Activated T-cell treated with anti-CD3 and anti-CD28 coated beads for 4 hours (primary cell): ENCODE data around the gene COPZ1.
"Not testable (repeated sequence)": the region's sequence is repeated elsewhere in the genome, so short reads cannot be mapped to it uniquely, and the experiment has no call there.

Experiments
- DNase-seq: peaks from one replicate; pipeline ENCODE4 v3.0.0-alpha.2; 2020

The COPZ1 gene

GRCh38 chr12:54337280-54337842 lies 12.4 kb downstream of the COPZ1 start:
- no peak for DNase-seq

GRCh38 chr12:54337854-54338650 lies 13.1 kb downstream of the COPZ1 start:
- no peak for DNase-seq

DNA sequence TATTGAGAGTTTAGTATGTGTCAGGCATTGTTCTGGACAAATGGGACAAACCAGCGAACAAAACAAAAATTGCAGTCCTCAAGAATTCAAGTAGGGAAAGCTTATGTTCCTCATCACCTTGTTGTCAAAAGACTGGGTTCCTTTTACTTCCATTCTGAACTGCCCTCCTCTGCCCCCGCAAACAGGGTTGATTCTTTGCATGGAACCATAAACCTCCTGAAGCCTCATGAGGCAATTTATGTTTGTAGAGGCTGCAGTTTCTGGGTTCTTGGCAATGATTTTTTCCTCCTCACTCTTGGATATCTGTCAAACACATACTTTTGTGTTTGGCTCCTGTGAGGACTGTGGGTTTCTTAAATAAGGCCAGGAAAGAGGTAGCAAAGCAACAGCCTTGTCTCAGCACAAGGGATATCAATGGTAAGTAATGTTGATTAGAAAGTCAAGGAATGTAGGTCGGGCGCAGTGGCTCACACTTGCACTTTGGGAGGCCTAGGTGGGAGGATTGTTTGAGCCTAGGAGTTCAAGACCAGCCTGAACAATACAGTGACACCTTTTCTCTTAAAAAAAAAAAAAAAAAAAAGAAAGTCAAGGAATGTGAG lies 13.9 kb downstream of the COPZ1 start:
- DNase-seq = no peak

GRCh38 chr12:54340846-54341245 lies 15.9 kb downstream of the COPZ1 start:
- no peak for DNase-seq

GRCh38 chr12:54341378-54342300 lies 16.7 kb downstream of the COPZ1 start:
- DNase-seq = no peak

GRCh38 chr12:54349036-54349435 lies 24.1 kb downstream of the COPZ1 start:
- no peak for DNase-seq

DNA sequence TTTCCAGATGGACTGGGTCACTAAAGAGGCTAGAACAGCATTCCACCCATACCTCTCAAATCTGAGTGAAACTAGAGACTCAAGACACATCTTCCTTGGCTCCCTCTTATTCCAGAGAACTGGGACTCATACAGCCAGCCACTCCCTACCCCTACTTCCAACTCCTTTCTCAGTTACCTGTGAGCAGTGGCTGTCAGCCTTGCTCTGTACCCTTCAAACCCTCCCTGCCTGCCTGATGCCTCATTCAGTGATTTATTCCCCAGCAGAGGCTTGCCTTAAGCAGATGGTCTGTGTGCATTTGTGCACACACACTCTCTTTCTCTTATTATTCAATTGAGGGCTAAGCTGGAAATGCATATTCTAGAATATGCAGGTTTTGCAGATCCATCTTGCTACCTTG lies 24.7 kb downstream of the COPZ1 start:
- no peak for DNase-seq

GRCh38 chr12:54350743-54351142 lies 25.8 kb downstream of the COPZ1 start:
- DNase-seq = no peak

DNA sequence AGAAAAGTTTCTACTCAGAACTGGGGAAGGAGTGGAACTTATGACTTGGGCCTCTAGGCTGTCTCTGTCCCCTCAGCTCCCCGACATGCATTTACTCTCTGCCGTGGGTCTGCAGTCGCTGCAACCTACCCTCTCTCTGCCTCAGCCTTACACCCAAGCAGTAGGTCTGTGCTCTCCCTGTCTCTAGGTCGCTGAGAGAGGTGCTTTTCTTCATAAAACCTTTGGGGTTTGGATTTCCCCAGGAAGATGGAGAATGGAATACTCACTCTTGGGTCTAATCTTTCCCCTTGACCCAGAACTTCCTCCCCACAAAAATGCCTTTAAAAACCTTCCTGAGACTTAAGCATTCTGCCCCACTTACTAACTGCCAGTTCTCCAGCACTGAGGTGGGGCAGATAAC lies 26.4 kb downstream of the COPZ1 start:
- no peak for DNase-seq

GRCh38 chr12:54352022-54352531 lies 27.1 kb downstream of the COPZ1 start:
- peak; percentile 33 for DNase-seq

DNA sequence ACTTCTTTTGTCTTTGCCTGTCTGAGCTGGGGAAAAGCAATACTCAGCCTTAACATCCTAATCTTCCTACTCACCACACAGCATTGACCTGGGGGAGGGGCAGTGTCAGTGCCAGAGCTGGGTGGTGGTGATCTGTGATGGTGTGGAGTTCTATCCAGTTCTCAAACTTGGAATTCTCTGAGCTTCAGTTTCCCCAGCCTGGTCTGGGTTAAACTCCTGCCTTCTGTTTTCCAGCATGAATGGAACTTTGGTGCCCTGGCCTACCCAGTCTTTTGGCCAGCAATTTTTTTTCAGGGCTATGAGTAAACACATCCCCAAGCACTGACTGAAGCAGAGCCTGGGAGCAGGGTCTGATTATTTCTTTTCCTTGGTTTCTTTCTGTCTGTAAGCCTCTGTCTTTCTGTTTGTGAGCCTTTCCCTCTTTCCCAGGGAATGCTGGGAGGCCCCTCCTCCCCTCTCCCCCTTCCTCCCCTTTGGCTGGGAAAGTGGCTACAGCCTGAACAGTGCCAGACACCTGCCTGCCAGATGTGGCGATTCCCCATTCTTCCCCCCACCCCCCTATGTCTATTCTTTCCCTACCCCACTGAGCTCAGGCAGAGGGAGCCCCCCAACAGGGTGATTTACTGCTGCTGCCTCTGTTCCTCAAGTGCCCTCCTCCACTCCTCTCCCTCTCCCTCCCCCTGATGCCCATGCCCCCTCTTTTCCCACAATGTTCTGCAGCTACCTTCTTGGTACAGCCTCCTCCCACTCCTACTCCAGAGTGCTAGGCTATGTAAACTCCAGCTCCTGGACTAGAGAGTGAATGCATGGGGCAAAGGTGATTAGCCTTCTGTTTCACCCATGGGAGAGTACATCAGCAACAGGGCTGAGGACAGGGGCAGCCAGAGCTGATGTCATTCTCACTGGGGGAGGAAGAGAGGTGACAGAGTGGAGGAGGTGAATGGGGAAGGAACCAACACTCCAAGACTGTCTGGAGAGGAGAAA lies 28.3 kb downstream of the COPZ1 start:
- DNase-seq = no peak

- DNase-seq = not testable (repeated sequence)
Measured at GRCh38 chr12:54354271-54354670, 29.3 kb downstream of the COPZ1 start.

DNA sequence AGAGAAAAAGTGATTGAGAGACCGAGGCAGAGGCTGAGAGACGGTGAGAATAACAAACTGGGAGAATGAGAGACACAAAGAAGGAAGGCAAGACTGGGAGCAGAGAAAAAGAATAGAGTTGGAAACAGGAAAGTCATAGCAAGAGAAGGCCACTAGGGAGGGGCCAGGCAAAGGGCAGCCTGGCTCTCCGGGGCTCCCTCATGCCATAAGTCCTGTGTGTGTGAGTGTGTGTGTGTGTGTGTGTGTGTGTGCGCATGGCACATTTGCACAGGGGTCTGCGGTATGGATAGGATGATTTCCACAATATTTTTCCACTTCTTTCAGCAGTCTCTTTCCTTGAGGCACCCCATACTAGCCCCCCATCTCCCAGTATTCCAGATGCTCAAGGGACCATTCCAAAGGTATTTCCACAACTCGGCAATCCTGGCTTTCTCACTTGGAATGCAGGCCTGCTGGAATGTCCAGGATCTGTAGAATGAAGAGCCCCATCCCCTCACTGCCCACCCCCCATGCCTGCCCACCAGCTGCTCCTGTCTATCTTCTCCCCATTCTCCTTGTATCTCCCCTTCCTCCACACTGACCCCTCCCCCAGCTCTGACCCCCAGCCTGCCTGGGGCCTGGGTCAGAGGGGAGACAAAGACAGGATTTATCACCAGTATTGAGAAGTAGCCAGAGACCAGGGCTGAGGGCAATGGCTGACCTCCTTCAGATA lies 30.3 kb downstream of the COPZ1 start:
- no peak for DNase-seq

DNA sequence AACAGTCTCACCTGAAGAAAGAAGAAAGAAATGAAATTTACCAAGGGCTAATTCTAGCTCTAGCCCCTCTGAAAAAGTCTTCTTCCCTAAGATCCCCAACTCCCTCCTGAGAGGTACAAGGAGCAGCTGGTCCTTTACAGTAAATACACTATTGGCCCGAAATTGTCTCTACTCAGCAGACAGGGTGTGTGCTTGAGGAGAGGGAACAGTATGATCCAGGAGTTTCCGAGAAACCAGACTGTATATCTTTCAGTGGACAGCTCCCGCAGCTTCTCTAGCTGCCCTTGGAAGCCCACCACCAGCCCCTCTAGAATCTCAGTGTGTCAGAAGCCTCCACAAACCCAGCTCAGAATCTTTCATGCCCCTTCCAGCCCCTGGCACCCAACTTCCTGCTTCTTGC lies 31.3 kb downstream of the COPZ1 start:
- no peak for DNase-seq

GRCh38 chr12:54356951-54357356 lies 32.0 kb downstream of the COPZ1 start:
- no peak for DNase-seq

DNA sequence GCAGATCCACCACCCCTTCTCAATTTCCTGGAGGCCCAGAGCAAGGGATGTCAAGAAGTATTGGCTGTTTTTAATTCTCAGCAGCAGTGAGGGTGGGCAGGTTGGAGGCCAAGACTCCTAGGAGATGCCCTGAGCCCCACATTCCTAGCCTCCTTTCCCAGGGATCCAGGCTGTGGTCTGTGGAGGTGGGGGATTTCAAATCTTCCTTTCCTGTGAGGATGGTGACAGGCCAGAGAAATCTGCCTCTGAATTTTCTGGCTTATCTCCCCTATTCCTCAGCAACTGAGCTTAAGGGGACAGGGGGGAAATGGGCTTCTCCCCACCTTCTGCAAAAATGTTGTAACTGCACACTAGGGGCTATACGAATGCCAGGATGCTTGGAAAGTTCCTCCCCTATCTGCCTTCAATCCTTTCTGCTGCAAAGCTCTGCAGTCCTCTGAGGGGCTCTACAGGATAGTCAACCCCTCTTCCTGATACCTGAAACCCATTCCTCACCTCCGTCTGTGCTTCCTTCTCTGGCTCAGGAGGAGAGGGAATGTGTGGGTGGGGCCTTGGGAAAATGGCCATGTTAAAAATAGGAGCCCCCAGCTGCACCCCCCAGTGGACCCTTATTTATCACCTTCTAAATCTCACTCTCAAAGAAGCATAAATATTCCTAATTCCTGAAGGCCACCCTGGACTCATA lies 32.7 kb downstream of the COPZ1 start:
- no peak for DNase-seq

- peak; percentile 36 for DNase-seq
Measured at GRCh38 chr12:54358191-54358944, 33.4 kb downstream of the COPZ1 start.

GRCh38 chr12:54358945-54359761 lies 34.2 kb downstream of the COPZ1 start:
- DNase-seq = peak; percentile 90
